ENCODE results near the gene TEC.

- TF ChIP-seq EZH2phosphoT487 (IDR thresholded peaks at IDR 0.05; ENCODE audit: unreplicated experiment) (no peak), EZH2 (IDR thresholded peaks at IDR 0.05; ENCODE audit: low read depth, unreplicated experiment) (no peak), CTCF (conservative IDR thresholded peaks at IDR 0.05; ENCODE audit: low read depth in 2 of 2) (no peak), POLR2AphosphoS5 (IDR thresholded peaks at IDR 0.05; ENCODE audit: low read depth) (no peak), REST (IDR thresholded peaks at IDR 0.05; ENCODE audit: unreplicated experiment) (no peak), JUNB (IDR thresholded peaks at IDR 0.05; ENCODE audit: unreplicated experiment) (no peak), STAT1 (IDR thresholded peaks at IDR 0.05; ENCODE audit: unreplicated experiment) (no peak), CREB1 (CRISPR knock-in tag; IDR thresholded peaks at IDR 0.05; ENCODE audit: low read depth) (no peak), NANOG (IDR thresholded peaks at IDR 0.05; ENCODE audit: borderline replicate concordance) (no peak), ZNF331 (CRISPR knock-in tag; IDR thresholded peaks at IDR 0.05; ENCODE audit: low read depth) (no peak), ZNF462 (CRISPR knock-in tag; IDR thresholded peaks at IDR 0.05) (no peak)
Observed at GRCh38 chr4:48226199-48226598, 43.4 kb downstream of the TEC start.
